Liver (tissue), 9 donors: ENCODE data around the gene MEST. TPM values are rescaled to one million over a fixed set of nuclear protein-coding genes. Genes with fewer than 3 reads are reported as not detected.

Source experiments
- DNase-seq: peaks from one replicate; pipeline ENCODE4 v3.0.0-alpha.2; 2017; ENCODE audit warnings: low spot score
- H3K27ac ChIP-seq, 2 donors: one replicate each; pipeline ENCODE4 v1.7.0; 2013; ENCODE audit warnings: inconsistent platforms in 2 of 2, low read length in 2 of 2, control low read depth in 1 of 2, low read depth in 1 of 2, mild to moderate bottlenecking in 1 of 2
- H3K27me3 ChIP-seq, 4 donors: one replicate each; pipeline versions ENCODE4 v1.6.1 to v1.7.0; 2013; ENCODE audit warnings: low read length in 3 of 4, inconsistent platforms in 1 of 4, mild to moderate bottlenecking in 1 of 4, moderate library complexity in 1 of 4; ENCODE audit not compliant: control insufficient read depth in 4 of 4, insufficient read depth in 4 of 4
- H3K36me3 ChIP-seq, 4 donors: one replicate each; pipeline versions ENCODE4 v1.6.1 to v1.7.0; 2013; ENCODE audit warnings: low read length in 3 of 4, mild to moderate bottlenecking in 3 of 4, low read depth in 1 of 4, moderate library complexity in 1 of 4; ENCODE audit not compliant: control insufficient read depth in 4 of 4, insufficient read depth in 3 of 4
- H3K4me1 ChIP-seq, 4 donors: one replicate each; pipeline versions ENCODE4 v1.6.1 to v1.7.0; 2013; ENCODE audit warnings: low read length in 3 of 4, mild to moderate bottlenecking in 3 of 4, moderate library complexity in 1 of 4; ENCODE audit not compliant: control insufficient read depth in 4 of 4, insufficient read depth in 4 of 4
- H3K4me3 ChIP-seq, 3 donors: one replicate each; pipeline versions ENCODE4 v1.6.1 to v1.7.0; 2013; ENCODE audit warnings: low read length in 3 of 3, control low read depth in 1 of 3, low read depth in 1 of 3, mild to moderate bottlenecking in 1 of 3
- H3K9ac ChIP-seq, 2 donors: one replicate each; pipeline ENCODE4 v1.7.0; 2013; ENCODE audit warnings: low read length in 2 of 2, mild to moderate bottlenecking in 2 of 2, moderate library complexity in 2 of 2, control low read depth in 1 of 2, low read depth in 1 of 2
- H3K9me3 ChIP-seq, 4 donors: one replicate each; pipeline versions ENCODE4 v1.6.1 to v1.7.0; 2013; ENCODE audit warnings: low read length in 3 of 4; ENCODE audit not compliant: control insufficient read depth in 4 of 4
- EGR1 ChIP-seq, 2 donors: IDR thresholded peaks; 2 replicates each; pipeline ENCODE4 v1.6.1; 2016 to 2018; ENCODE audit warnings: antibody characterized with exemption in 2 of 2, low read depth in 2 of 2
- HNF4A ChIP-seq, 2 donors: conservative IDR thresholded peaks; 2 replicates each; pipeline ENCODE4 v1.6.1; 2016; ENCODE audit warnings: antibody characterized with exemption in 2 of 2, mild to moderate bottlenecking in 2 of 2
- MAX ChIP-seq: IDR thresholded peaks from 2 replicates; pipeline ENCODE4 v1.6.1; 2016; ENCODE audit warnings: antibody characterized with exemption
- NR2F2 ChIP-seq: IDR thresholded peaks from 2 replicates; pipeline ENCODE4 v1.6.1; 2016; ENCODE audit warnings: antibody characterized with exemption
- RAD21 ChIP-seq, 2 donors: IDR thresholded peaks; 2 replicates each; pipeline ENCODE4 v1.6.1; 2016; ENCODE audit warnings: antibody characterized with exemption in 2 of 2, mild to moderate bottlenecking in 2 of 2
- REST ChIP-seq: IDR thresholded peaks from 2 replicates; pipeline ENCODE4 v1.6.1; 2016; ENCODE audit warnings: antibody characterized with exemption, mild to moderate bottlenecking
- SP1 ChIP-seq: IDR thresholded peaks from 2 replicates; pipeline ENCODE4 v1.6.1; 2018; ENCODE audit warnings: antibody characterized with exemption, mild to moderate bottlenecking
- YY1 ChIP-seq: IDR thresholded peaks from 2 replicates; pipeline ENCODE4 v1.6.1; 2016; ENCODE audit warnings: antibody characterized with exemption, mild to moderate bottlenecking
- WGBS: extraction: QIAGEN DNeasy Blood & Tissue Kit; methylation state at CpG from one replicate; pipeline ENCODE4 v1.1.7; 2013; 5-methylcytosine and 5-hydroxymethylcytosine counted together
- polyA plus RNA-seq, 2 donors: library from polyadenylated mRNA; stranded (reverse) in 1 of 2; unstranded in 1 of 2; fragments of 200-250 nt in 1 of 2; fragments of >200 nt in 1 of 2; fragmentation: Nextera tagmentation in 1 of 2; extraction: Ambion mirVana in 1 of 2; gene quantifications; one replicate each; pipeline versions ENCODE4 v1.2.1 to v1.2.3, GENCODE V29; 2013 to 2015
- total RNA-seq, 2 donors: library from RNA; depleted of rRNA; stranded (reverse); fragments of >200 nt; gene quantifications; one replicate each; pipeline ENCODE4 v1.2.3, GENCODE V29; 2014
- donor health status: healthy.
- donor health status: healthy.
- donor health status: healthy.
- donor health status: healthy.
- donor health status: healthy.

Gene MEST
- total and polyA plus RNA-seq, 4 donors, result 12.6 to 42.4 (median 23.0) TPM

GRCh38 chr7:130489140-130489983 is 2.5 kb upstream of the MEST start:
- H3K9me3 ChIP-seq, result no peaks in the 10 kb centered on the region
- H3K9ac ChIP-seq, result no peak overlapping the region
- H3K27me3 ChIP-seq, result no peaks in the 10 kb centered on the region
- 80% methylated on average over 10 of the region's 10 CpGs for WGBS
- TF ChIP-seq MAX (no peak), EGR1 (IDR thresholded peaks at IDR 0.05; ENCODE audit: low read depth in 2 of 2) (no peak), RAD21 (IDR thresholded peaks at IDR 0.05) (no peak), HNF4A (conservative IDR thresholded peaks at IDR 0.05) (no peak), YY1 (no peak), REST (no peak), SP1 (no peak), NR2F2 (no peak)
- no peak overlapping the region for H3K4me3 ChIP-seq
- no peaks in the 10 kb centered on the region for H3K36me3 ChIP-seq
- no peak overlapping the region for H3K27ac ChIP-seq
- peaks cover 0 to 36% (median 26%) of the 10 kb centered on the region in 4 donors for H3K4me1 ChIP-seq
- no peak for DNase-seq

DNA sequence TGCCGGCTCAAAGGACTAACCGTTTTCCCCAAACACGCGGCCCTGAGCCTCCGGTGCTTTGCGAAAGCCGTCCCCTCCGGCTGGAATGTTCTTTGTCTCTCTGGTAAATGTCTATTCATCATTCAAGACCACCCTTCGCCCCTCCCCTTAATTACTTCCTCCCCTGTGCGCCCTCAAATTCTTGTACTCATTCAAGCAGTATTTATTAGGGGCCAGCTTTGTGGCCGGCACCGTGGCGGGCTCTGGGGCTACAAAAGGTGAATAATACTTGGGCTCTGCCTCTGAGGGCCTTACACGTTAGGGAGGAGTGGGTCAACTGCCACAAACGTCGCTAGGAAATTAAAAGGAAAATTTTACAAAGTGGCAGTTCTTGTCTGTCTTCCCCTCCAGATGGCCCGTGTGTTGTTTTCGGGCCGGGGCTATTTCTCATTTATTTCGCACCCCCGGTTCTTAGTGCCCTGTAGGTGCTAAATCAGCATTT is 1.5 kb upstream of the MEST start:
- peaks cover 0 to 36% (median 26%) of the 10 kb centered on the region in 4 donors for H3K4me1 ChIP-seq
- H3K27me3 ChIP-seq, result no peaks in the 10 kb centered on the region
- H3K9ac ChIP-seq, result no peak overlapping the region
- WGBS, result 81% methylated on average over 21 of the region's 21 CpGs
- no peaks in the 10 kb centered on the region for H3K36me3 ChIP-seq
- H3K27ac ChIP-seq, result no peak overlapping the region
- H3K4me3 ChIP-seq, result no peak overlapping the region
- no peaks in the 10 kb centered on the region for H3K9me3 ChIP-seq
- no peak for DNase-seq
- TF ChIP-seq HNF4A (conservative IDR thresholded peaks at IDR 0.05) (no peak), REST (no peak)
